GM19467 (cell line): ENCODE data around the gene STT3B.

Experiments
- ATAC-seq: cut with Tn5 transposase; IDR thresholded peaks from one replicate; pipeline ENCODE4 v1.9.1; 2021; ENCODE audit warnings: mild to moderate bottlenecking, moderate library complexity; ENCODE audit not compliant: unreplicated experiment

STT3B gene

GRCh38 chr3:31515486-31516284, 17.0 kb upstream of the STT3B start:
- ATAC-seq = no peak

DNA sequence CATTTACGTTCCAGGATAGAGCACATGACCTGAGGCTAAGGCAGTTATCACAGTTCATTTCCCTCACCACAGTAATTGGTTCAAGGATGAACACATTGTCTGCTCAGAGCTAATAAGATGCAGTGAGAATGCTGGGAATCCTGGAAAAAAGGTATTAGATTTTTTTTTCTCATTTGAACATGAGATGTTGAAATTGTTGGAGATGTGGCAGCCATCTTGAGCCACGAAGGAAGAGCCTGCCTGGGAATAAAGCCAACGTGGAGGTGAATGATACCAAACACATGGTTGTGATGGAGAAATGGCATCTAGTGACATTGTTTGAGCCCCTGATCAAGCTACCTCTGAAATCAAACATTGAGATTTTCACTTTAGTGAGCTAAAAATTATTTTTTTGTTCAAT, 16.0 kb upstream of the STT3B start:
- ATAC-seq = no peak

DNA sequence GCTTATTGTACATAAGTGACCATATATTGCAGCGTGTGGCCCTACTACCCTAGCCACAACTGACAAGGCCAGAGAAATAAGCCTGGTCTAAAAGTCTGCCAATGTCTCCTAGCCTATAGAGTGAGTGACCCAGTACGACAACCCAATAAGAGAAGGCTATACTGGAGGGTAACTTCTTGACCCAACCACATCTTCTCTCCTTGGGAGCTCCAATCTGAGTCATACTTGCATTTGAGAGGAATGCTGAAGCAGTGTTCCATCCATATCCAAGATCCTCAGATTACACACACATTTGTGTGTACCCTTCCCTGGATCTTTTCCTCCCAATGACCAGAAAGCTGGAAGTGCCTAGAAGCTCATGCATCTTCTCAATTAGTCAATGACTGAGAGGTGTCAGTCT, 11.3 kb upstream of the STT3B start:
- ATAC-seq = no peak

DNA sequence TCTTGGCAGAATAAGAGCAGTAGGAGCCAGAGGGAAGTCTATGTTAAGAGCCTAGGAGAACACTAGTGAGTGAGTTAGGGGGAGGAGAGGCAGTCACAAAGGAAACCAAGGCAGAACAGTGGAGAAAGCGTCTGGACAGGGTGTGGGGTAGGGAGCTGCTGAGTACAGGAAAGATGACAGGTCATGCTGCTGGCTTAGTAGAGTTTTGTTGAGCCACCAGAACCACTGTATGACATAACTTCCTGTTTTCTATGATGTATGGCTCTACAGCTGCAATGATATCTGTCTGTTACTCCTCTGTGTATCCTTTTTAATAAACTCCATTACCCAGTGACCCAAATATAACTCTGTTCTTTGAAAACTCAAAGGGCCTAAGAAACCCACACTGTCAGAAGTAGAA, 10.6 kb upstream of the STT3B start:
- peak; percentile 77 for ATAC-seq

- no peak for ATAC-seq
Measured at GRCh38 chr3:31523543-31523942, 9.2 kb upstream of the STT3B start.

DNA sequence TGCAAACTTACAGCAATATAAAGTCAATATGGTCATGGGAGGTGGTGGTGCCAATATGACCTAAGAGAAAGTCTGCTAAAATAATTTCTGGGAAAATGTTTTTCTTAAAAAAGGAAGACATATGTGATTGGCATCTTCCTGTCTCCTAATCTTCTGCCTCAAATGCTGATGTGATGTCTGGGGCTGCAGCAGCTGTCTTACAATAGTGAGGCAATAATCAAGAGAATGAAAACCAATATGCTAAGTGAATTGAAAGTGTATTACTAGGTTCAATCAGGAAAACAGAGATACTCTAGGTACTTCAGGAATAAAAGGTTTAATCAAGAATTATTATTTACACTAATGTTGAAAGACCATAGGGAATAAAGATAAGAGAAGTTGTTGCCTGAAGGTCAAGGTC, 7.2 kb upstream of the STT3B start:
- ATAC-seq = no peak

GRCh38 chr3:31529421-31529820, 3.3 kb upstream of the STT3B start:
- ATAC-seq = no peak

GRCh38 chr3:31530039-31530959, 2.4 kb upstream of the STT3B start:
- ATAC-seq = no peak

DNA sequence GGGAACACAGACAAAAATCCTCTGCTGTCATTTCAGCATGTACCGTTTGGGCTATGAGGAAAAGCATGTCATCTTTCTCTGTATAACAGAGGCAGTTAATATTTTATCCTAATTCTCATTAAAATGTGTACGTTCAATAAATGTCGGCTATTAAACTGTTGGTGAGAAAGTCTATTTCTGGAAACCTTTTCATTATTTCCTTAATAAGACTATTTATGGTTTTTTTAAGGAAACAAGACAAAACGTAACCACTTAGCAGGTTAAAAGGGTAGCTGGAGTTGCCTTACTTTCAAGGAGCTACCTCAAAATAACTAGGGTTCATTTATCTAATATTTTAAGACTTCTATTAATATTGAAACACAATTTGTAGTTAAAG, 1.8 kb upstream of the STT3B start:
- no peak for ATAC-seq

- no peak for ATAC-seq
Measured at GRCh38 chr3:31531452-31531991, 1.2 kb upstream of the STT3B start.

GRCh38 chr3:31531992-31532586, 636 bp upstream of the STT3B start:
- ATAC-seq = peak; percentile 90

DNA sequence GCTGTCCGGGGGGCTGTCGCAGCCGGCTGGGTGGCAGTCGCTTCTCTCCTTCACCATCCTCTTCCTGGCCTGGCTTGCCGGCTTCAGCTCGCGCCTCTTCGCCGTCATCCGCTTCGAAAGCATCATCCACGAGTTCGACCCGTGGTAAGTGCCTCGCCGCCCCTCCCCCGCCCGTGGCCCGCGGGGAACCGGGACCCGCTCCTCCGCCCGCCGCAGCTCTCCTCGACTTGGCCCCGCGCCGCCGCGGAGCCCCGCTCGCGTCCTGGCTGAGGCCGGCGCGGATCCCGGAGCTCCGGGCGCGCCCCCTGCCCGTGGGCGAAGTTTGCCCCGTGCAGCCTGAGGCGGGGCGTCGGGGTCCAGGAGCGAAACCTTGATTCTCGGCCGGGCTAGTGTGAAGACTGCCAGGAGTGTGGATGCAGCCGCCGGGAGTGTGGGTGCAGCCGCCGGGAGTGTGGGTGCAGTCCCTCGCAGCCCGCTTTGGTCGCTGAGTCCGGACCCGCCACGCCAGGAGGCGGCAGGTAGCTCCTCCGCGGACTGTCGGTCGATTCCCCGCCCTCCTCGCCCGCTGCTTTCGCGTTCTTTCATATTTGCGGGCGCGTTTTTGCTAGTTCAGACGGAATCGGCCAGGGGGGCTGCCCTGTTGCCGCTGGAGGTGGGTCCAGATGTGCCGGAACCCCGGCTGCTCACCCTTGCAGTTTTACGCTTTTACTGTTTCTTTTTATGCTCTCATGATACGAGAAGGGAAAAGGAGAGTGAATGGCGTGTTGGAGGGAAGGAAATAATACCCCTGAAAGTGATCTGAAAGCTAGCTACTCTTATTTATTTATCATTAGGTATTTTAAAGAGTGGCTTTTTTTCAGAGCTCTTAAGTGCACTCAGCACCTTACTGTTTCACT, 692 bp downstream of the STT3B start:
- ATAC-seq = peak; percentile 1

DNA sequence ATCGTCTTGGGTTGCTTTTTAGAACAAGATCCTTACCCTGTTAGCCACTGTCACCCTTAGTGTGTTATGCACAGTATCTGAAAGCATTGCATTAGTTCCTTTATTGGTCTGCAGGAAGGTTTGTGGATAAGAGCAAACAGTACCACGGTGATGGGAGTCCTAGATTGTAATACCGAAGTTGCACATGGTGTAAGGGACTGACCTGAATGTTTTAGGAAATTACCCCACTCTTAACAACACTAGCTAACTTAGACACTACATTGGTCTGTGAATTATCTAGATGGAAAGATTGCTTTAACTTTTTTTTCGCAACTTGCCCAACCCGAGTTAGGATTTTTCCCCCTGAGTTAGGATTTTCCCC, 1.3 kb downstream of the STT3B start:
- no peak for ATAC-seq

DNA sequence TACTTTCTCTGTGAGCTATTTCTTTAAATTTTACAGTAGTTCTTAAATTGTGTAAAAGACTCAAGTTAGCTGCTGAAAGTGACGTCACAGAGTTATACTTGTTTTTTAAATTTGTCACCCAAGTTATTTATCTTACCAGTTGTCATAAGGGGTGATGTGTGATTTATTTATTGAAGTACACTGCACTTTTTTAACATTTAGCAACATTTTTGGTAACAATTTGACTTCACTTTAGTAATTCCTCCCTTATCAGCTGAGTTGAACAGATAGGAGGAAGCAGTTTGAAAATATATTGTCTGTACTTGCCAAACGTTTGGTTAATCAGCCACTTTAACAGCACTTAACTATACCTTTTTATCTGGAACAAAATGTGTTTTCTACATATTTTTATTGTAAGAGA, 3.8 kb downstream of the STT3B start:
- ATAC-seq = no peak

- no peak for ATAC-seq
Measured at GRCh38 chr3:31538801-31539200, 6.1 kb downstream of the STT3B start.

- ATAC-seq = no peak
Measured at GRCh38 chr3:31539275-31539674, 6.5 kb downstream of the STT3B start.

GRCh38 chr3:31541089-31541488, 8.4 kb downstream of the STT3B start:
- ATAC-seq = no peak

DNA sequence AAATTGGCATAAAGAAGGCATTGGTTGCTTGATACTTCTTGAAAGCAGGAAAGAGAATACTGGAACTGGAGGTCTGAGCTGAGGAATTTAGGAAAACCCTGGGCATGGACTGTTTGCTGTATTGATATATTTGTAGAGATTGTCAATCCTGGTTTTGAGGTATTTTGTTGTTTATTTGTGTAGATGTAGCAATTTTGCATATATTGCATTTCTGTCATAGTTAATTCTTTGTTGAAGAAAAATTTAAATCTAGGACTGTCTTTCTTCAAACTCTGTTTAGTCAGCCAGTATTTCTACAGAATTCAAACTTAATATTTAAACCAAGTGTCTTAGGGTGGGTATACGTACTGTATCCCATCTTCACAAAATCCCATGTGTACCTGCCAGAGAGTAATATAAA, 9.5 kb downstream of the STT3B start:
- no peak for ATAC-seq

- no peak for ATAC-seq
Measured at GRCh38 chr3:31543375-31543774, 10.7 kb downstream of the STT3B start.

GRCh38 chr3:31544634-31545033, 11.9 kb downstream of the STT3B start:
- no peak for ATAC-seq

- no peak for ATAC-seq
Measured at GRCh38 chr3:31546162-31546561, 13.4 kb downstream of the STT3B start.
